MCF 10A (cell line): ENCODE data around the gene PPT1. TPM values are rescaled to one million over a fixed set of nuclear protein-coding genes. Genes with fewer than 3 reads are reported as not detected.
A peak's percentile ranks its signal among the peaks of the same experiment; 100 is the strongest.

ENCODE experiments used
- BruUV-seq: library from RNA; stranded (reverse); fragments of 400-500 nt; replicated peaks from 2 replicates; lab custom pipeline; 2021; lab: Mats Ljungman, UMichigan
- CTCF ChIA-PET: fragments of 300-600 bp; sonication (Branson Sonifier 250); formaldehyde crosslinking; extraction: SDS; loops from one replicate; lab custom pipeline; 2021; ENCODE audit warnings: antibody characterized with exemption, inconsistent platforms; lab: Yijun Ruan, JAX
- POLR2A ChIA-PET: fragments of 300-600, 350-650 bp; sonication (Branson Sonifier 250); formaldehyde crosslinking; extraction: SDS; loops from one replicate; lab custom pipeline; 2020; ENCODE audit warnings: antibody characterized with exemption, inconsistent platforms; lab: Yijun Ruan, JAX
- DNase-seq: peaks from one replicate; pipeline ENCODE4 v3.0.0-alpha.2; 2018; ENCODE audit not compliant: unreplicated experiment
- H3K27ac Mint-ChIP-seq: one replicate; pipeline ENCODE4 v1.8.0; 2022; ENCODE audit warnings: mild to moderate bottlenecking, low read depth, mixed read lengths; ENCODE audit not compliant: unreplicated experiment
- H3K27me3 Mint-ChIP-seq: one replicate; pipeline ENCODE4 v1.8.0; 2022; ENCODE audit warnings: mixed read lengths; ENCODE audit not compliant: insufficient read depth, unreplicated experiment
- H3K36me3 Mint-ChIP-seq: one replicate; pipeline ENCODE4 v1.8.0; 2022; ENCODE audit warnings: mild to moderate bottlenecking, moderate library complexity, mixed read lengths; ENCODE audit not compliant: insufficient read depth, unreplicated experiment
- H3K4me1 Mint-ChIP-seq: one replicate; pipeline ENCODE4 v1.8.0; 2022; ENCODE audit warnings: mixed read lengths; ENCODE audit not compliant: insufficient read depth, unreplicated experiment
- H3K4me3 Mint-ChIP-seq: one replicate; pipeline ENCODE4 v1.8.0; 2022; ENCODE audit warnings: mild to moderate bottlenecking, moderate library complexity, mixed read lengths; ENCODE audit not compliant: unreplicated experiment
- H3K9me3 Mint-ChIP-seq: one replicate; pipeline ENCODE4 v1.8.0; 2022; ENCODE audit warnings: mixed read lengths; ENCODE audit not compliant: unreplicated experiment
- intact Hi-C: fragments of 100-400 bp; cut with micrococcal nuclease; formaldehyde crosslinking; loops from 2 replicates; pipeline ENCODE4 v1.14.1; 2022
- total RNA-seq: library from RNA; stranded (reverse); gene quantifications from 2 replicates; pipeline ENCODE4 v1.2.3, GENCODE V29; 2022
- TF ChIP-seq, protein P1 (sequence below): fragments of 200-600 bp; IDR thresholded peaks from one replicate; pipeline ENCODE4 v1.8.0; 2022; ENCODE audit warnings: antibody characterized with exemption, mild to moderate bottlenecking; ENCODE audit not compliant: unreplicated experiment

PPT1 gene
- total RNA-seq, 1 experiment from 2014 or later, result 55.4 TPM

DNA sequence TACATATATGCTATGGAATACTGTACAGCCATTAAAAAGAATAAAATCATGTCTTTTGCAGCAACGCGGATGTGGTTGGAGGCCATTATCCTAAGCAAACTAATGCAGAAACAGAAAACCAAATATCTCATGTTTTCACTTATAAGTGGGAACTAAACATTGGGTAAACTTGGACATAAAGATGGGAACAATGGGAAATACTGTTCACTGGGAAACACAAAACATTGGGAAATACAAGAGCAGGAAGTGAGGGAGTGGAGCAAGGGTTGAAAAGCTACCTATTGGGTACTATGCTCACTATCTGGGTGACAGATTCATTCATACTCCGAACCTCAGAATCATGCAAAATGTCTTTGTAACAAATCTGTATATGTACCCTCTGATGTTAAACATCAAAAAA is 17.3 kb upstream of the PPT1 start:
- intact Hi-C loops, result no loop called here
- no peaks in the 10 kb centered on the region for H3K4me1 Mint-ChIP-seq
- CTCF ChIA-PET, result no interaction called here
- peaks cover 73% of the 10 kb centered on the region for H3K27me3 Mint-ChIP-seq
- peaks cover 7% of the 10 kb centered on the region for H3K9me3 Mint-ChIP-seq
- H3K27ac Mint-ChIP-seq, result no peak overlapping the region
- DNase-seq, result no peak
- BruUV-seq, result no TSS peak
- TF ChIP-seq, protein P1, sequence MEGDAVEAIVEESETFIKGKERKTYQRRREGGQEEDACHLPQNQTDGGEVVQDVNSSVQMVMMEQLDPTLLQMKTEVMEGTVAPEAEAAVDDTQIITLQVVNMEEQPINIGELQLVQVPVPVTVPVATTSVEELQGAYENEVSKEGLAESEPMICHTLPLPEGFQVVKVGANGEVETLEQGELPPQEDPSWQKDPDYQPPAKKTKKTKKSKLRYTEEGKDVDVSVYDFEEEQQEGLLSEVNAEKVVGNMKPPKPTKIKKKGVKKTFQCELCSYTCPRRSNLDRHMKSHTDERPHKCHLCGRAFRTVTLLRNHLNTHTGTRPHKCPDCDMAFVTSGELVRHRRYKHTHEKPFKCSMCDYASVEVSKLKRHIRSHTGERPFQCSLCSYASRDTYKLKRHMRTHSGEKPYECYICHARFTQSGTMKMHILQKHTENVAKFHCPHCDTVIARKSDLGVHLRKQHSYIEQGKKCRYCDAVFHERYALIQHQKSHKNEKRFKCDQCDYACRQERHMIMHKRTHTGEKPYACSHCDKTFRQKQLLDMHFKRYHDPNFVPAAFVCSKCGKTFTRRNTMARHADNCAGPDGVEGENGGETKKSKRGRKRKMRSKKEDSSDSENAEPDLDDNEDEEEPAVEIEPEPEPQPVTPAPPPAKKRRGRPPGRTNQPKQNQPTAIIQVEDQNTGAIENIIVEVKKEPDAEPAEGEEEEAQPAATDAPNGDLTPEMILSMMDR, result no peak
- POLR2A ChIA-PET, result interaction anchor here (0.9 kb wide), 1 partner anchor 17 kb away, joined by 3 read pairs; the partner anchor contains the start of gene PPT1
- no peaks in the 10 kb centered on the region for H3K36me3 Mint-ChIP-seq
- H3K4me3 Mint-ChIP-seq, result no peak overlapping the region

DNA sequence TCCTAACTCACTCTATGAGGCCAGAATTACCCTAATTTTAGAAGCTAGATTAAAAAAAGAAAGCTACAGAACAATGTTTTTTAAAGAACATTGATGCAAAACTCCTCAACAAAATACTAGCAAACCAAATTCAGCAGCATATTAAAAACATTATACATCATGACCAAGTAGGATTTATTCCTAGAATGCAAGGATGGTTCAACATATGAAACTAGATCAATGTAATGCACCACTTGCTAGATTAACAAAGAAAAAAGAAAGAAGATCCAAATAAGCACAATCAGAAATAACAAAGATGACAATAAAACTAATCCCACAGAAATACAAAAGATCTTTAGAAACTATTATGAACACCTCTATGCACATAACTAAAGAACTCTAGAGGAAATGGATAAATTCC is 13.3 kb upstream of the PPT1 start:
- Mint-ChIP-seq H3K9me3 (peaks cover 7% of the 10 kb centered on the region), H3K27me3 (peaks cover 38% of the 10 kb centered on the region), H3K36me3 (no peaks in the 10 kb centered on the region), H3K27ac (no peak overlapping the region), H3K4me3 (no peak overlapping the region), H3K4me1 (no peaks in the 10 kb centered on the region)
- TF ChIP-seq, protein P1, result no peak
- DNase-seq, result no peak
- BruUV-seq, result no TSS peak
- CTCF ChIA-PET, result no interaction called here
- intact Hi-C loops, result no loop called here
- POLR2A ChIA-PET, result no interaction called here

DNA sequence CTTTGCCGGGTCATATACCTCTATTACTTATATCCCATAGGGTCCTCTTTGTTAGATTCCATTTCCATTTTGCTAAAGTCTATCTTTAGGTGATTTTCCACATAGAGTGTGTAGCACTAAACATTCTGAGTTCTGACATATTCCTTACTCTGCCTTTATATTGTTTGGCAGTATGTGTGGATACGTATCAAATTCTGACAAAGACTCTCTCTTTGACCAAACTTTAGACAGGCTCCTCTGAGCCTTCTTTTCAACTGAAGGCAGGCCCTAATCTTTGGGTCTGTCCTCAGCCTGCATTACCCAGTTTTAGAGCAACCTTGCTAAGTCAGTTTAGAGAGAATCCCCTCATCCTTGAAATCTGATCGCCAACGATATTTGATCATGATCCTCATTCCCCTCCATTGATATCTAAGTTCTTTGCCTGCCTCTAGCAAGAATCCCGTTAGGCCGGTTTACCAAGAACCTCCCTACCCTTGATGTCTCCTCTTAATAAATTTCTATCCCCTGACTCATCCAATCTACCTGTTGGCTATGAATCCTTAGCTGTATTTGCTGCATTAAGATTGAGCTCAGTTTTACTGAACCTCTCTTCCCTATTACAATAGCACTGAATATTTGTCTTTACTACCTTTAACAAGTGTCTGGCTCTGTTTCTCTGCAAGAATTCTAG is 10.4 kb upstream of the PPT1 start:
- no TSS peak for BruUV-seq
- Mint-ChIP-seq H3K4me1 (no peaks in the 10 kb centered on the region), H3K9me3 (peaks cover 7% of the 10 kb centered on the region), H3K27ac (no peak overlapping the region), H3K4me3 (no peak overlapping the region), H3K27me3 (peaks cover 15% of the 10 kb centered on the region), H3K36me3 (no peaks in the 10 kb centered on the region)
- intact Hi-C loops, result no loop called here
- CTCF ChIA-PET, result interaction anchor here (0.7 to 1.6 kb wide), 4 partner anchors 9 to 292 kb away, joined by 3 to 9 read pairs (median 3); no protein-coding TSS in a partner anchor
- TF ChIP-seq, protein P1, result no peak
- POLR2A ChIA-PET, result interaction anchor here (0.5 to 0.8 kb wide), 2 partner anchors 267 to 313 kb away, joined by 4 to 5 read pairs; no protein-coding TSS in a partner anchor
- peak; percentile 2 for DNase-seq

DNA sequence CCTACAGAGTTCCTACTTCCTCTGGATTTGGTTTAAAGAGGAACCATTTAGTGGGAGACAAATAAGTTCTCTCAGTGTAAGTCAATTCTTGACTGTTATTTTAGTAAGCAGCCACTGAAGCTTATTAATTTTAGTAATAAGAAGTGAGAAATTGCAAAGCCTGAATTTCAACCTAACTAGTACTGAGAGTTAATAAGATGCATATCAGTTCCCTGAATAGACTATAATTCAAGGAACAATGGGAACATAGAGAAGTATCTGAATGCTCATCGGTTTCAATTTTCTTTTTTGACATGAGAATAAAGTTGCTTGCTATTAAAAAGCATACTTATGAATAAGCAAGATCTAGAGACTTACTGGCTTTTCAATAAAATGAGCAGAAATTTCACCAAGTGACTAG is 8.0 kb upstream of the PPT1 start:
- ChIA-PET CTCF (interaction anchor here (0.9 kb wide), 1 partner anchor 346 kb away, joined by 3 read pairs; no protein-coding TSS in a partner anchor), POLR2A (interaction anchor here (0.6 kb wide), 1 partner anchor 31 kb away, joined by 3 read pairs; no protein-coding TSS in a partner anchor)
- Mint-ChIP-seq H3K36me3 (no peaks in the 10 kb centered on the region), H3K4me3 (no peak overlapping the region), H3K27me3 (peaks cover 10% of the 10 kb centered on the region), H3K9me3 (peaks cover under 1% of the 10 kb centered on the region), H3K4me1 (no peaks in the 10 kb centered on the region), H3K27ac (no peak overlapping the region)
- TF ChIP-seq, protein P1, result no peak
- no peak for DNase-seq
- intact Hi-C loops, result no loop called here
- no TSS peak for BruUV-seq
